Stimulated activated CD4-positive, alpha-beta T cell treated with anti-CD3 and anti-CD28 coated beads, Interleukin-2, amount 100 ng/mL, for 4 hours (primary cell): ENCODE measurements around the gene MAPK8IP3.

Source experiments
- DNase-seq: peaks from one replicate; pipeline ENCODE4 v3.0.0-alpha.2; 2020; ENCODE audit warnings: low read depth

Gene MAPK8IP3

GRCh38 chr16:1741553-1742165 lies 35.7 kb downstream of the MAPK8IP3 start:
- DNase-seq = no peak

GRCh38 chr16:1743376-1744337 lies 37.7 kb downstream of the MAPK8IP3 start:
- DNase-seq = no peak

- no peak for DNase-seq
These were observed 38.4 kb downstream of the MAPK8IP3 start for GRCh38 chr16:1744338-1744840.

- DNase-seq = no peak
These were observed 39.3 kb downstream of the MAPK8IP3 start for GRCh38 chr16:1745181-1745899.

- DNase-seq = no peak
These were observed 40.1 kb downstream of the MAPK8IP3 start for GRCh38 chr16:1745900-1746692.

- DNase-seq = no peak
These were observed 40.7 kb downstream of the MAPK8IP3 start for GRCh38 chr16:1746693-1747195.

GRCh38 chr16:1747934-1748333 lies 41.9 kb downstream of the MAPK8IP3 start:
- DNase-seq = no peak

GRCh38 chr16:1749152-1750117 lies 43.4 kb downstream of the MAPK8IP3 start:
- DNase-seq = no peak

GRCh38 chr16:1751946-1752345 lies 46.0 kb downstream of the MAPK8IP3 start:
- DNase-seq = no peak

GRCh38 chr16:1752853-1753252 lies 46.9 kb downstream of the MAPK8IP3 start:
- DNase-seq = no peak

GRCh38 chr16:1754204-1754603 lies 48.2 kb downstream of the MAPK8IP3 start:
- no peak for DNase-seq

- no peak for DNase-seq
These were observed 51.9 kb downstream of the MAPK8IP3 start for GRCh38 chr16:1757714-1758461.

- no peak for DNase-seq
These were observed 52.9 kb downstream of the MAPK8IP3 start for GRCh38 chr16:1758923-1759322.

- DNase-seq = no peak
These were observed 53.5 kb downstream of the MAPK8IP3 start for GRCh38 chr16:1759511-1759910.

GRCh38 chr16:1760911-1761310 lies 54.9 kb downstream of the MAPK8IP3 start:
- DNase-seq = no peak

GRCh38 chr16:1761751-1762150 lies 55.8 kb downstream of the MAPK8IP3 start:
- DNase-seq = no peak

- DNase-seq = no peak
These were observed 56.3 kb downstream of the MAPK8IP3 start for GRCh38 chr16:1762196-1762878.

GRCh38 chr16:1762879-1763520 lies 57.0 kb downstream of the MAPK8IP3 start:
- DNase-seq = no peak
